SKM-1 treated with dmso at 0.1 percent for 144 hours (cell line): ENCODE data around the gene AIG1.
A peak's percentile ranks its signal among the peaks of the same experiment; 100 is the strongest.

ENCODE experiments used
- DNase-seq: peaks from one replicate; lab custom pipeline; 2025; ENCODE audit not compliant: unreplicated experiment; lab: John Stamatoyannopoulos, UW

The AIG1 gene

GRCh38 chr6:143261899-143262436 is 201.3 kb downstream of the AIG1 start:
- DNase-seq: no peak

GRCh38 chr6:143262859-143263258 is 202.2 kb downstream of the AIG1 start:
- DNase-seq: no peak

GRCh38 chr6:143264379-143264778 is 203.7 kb downstream of the AIG1 start:
- DNase-seq: no peak

- DNase-seq: no peak
Observed at GRCh38 chr6:143264986-143265764, 204.5 kb downstream of the AIG1 start.

GRCh38 chr6:143267760-143268159 is 207.1 kb downstream of the AIG1 start:
- DNase-seq: no peak

GRCh38 chr6:143268439-143268838 is 207.8 kb downstream of the AIG1 start:
- no peak for DNase-seq

GRCh38 chr6:143270026-143270425 is 209.3 kb downstream of the AIG1 start:
- DNase-seq: no peak

GRCh38 chr6:143271024-143271423 is 210.3 kb downstream of the AIG1 start:
- DNase-seq: no peak

GRCh38 chr6:143276436-143276835 is 215.7 kb downstream of the AIG1 start:
- peak; percentile 14 for DNase-seq

GRCh38 chr6:143279385-143279784 is 218.7 kb downstream of the AIG1 start:
- no peak for DNase-seq

- DNase-seq: no peak
Observed at GRCh38 chr6:143283887-143284645, 223.4 kb downstream of the AIG1 start.

- DNase-seq: no peak
Observed at GRCh38 chr6:143286251-143286795, 225.6 kb downstream of the AIG1 start.

GRCh38 chr6:143288923-143289322 is 228.2 kb downstream of the AIG1 start:
- DNase-seq: no peak

GRCh38 chr6:143290206-143290605 is 229.5 kb downstream of the AIG1 start:
- DNase-seq: no peak

GRCh38 chr6:143293523-143293922 is 232.8 kb downstream of the AIG1 start:
- DNase-seq: no peak

- no peak for DNase-seq
Observed at GRCh38 chr6:143294265-143294860, 233.7 kb downstream of the AIG1 start.

- DNase-seq: no peak
Observed at GRCh38 chr6:143295932-143296331, 235.2 kb downstream of the AIG1 start.

GRCh38 chr6:143298071-143298470 is 237.4 kb downstream of the AIG1 start:
- no peak for DNase-seq

GRCh38 chr6:143299253-143300166 is 238.8 kb downstream of the AIG1 start:
- no peak for DNase-seq

- no peak for DNase-seq
Observed at GRCh38 chr6:143301188-143301587, 240.5 kb downstream of the AIG1 start.
